Endodermal cell (in vitro differentiated cells): ENCODE measurements around the gene SLIT3. TPM values are rescaled to one million over a fixed set of nuclear protein-coding genes. Genes with fewer than 3 reads are reported as not detected.

Experiments
- DNase-seq: peaks from one replicate; pipeline ENCODE4 v3.0.0-alpha.2; 2017
- H3K27ac ChIP-seq: 2 replicates; pipeline ENCODE4 v1.5.1; 2013; ENCODE audit warnings: mild to moderate bottlenecking, low read depth, low read length, moderate library complexity
- H3K27me3 ChIP-seq: 2 replicates; pipeline ENCODE4 v1.6.1; 2013; ENCODE audit warnings: mild to moderate bottlenecking, low read length, moderate library complexity; ENCODE audit not compliant: insufficient read depth, control insufficient read depth, poor library complexity, severe bottlenecking
- H3K36me3 ChIP-seq: 2 replicates; pipeline ENCODE4 v1.7.0; 2013; ENCODE audit warnings: mild to moderate bottlenecking, low read length, moderate library complexity; ENCODE audit not compliant: control insufficient read depth, insufficient read depth
- H3K4me1 ChIP-seq: one replicate; pipeline ENCODE4 v1.7.0; 2013; ENCODE audit warnings: low read length; ENCODE audit not compliant: control insufficient read depth, insufficient read depth
- H3K4me3 ChIP-seq: 2 replicates; pipeline ENCODE4 v1.5.1; 2013; ENCODE audit warnings: mild to moderate bottlenecking, low read length, moderate library complexity
- H3K9ac ChIP-seq: 2 replicates; pipeline ENCODE4 v1.6.1; 2013; ENCODE audit warnings: mild to moderate bottlenecking, low read length, moderate library complexity; ENCODE audit not compliant: poor library complexity, severe bottlenecking; ENCODE audit errors: extremely low read depth
- H3K9me3 ChIP-seq: 2 replicates; pipeline ENCODE4 v1.6.1; 2013; ENCODE audit warnings: mild to moderate bottlenecking, low read length, moderate library complexity; ENCODE audit not compliant: control insufficient read depth
- H3K27ac Mint-ChIP-seq: 2 replicates; pipeline ENCODE4 v1.8.0; 2020; ENCODE audit warnings: mixed read lengths
- H3K27me3 Mint-ChIP-seq: 2 replicates; pipeline ENCODE4 v1.8.0; 2021; ENCODE audit warnings: mild to moderate bottlenecking, mixed read lengths; ENCODE audit not compliant: insufficient read depth
- H3K36me3 Mint-ChIP-seq: 2 replicates; pipeline ENCODE4 v1.8.0; 2020; ENCODE audit warnings: low read depth, mixed read lengths
- H3K4me1 Mint-ChIP-seq: 2 replicates; pipeline ENCODE4 v1.8.0; 2020; ENCODE audit warnings: mixed read lengths
- H3K4me3 Mint-ChIP-seq: 2 replicates; pipeline ENCODE4 v1.8.0; 2020; ENCODE audit warnings: mild to moderate bottlenecking, moderate library complexity, mixed read lengths
- H3K9me3 Mint-ChIP-seq: 2 replicates; pipeline ENCODE4 v1.8.0; 2020; ENCODE audit warnings: mild to moderate bottlenecking, mixed read lengths
- WGBS, 2 experiments: methylation state at CpG; one replicate each; pipeline versions ENCODE4 v1.1.5 to v1.1.7; 2013; ENCODE audit warnings: missing lambda C conversion rate in 2 of 2, mixed read lengths in 1 of 2; ENCODE audit not compliant: insufficient coverage in 1 of 2, insufficient read length in 1 of 2; 5-methylcytosine and 5-hydroxymethylcytosine counted together
- microRNA-seq: library from miRNA; unstranded; fragments of <30 nt; microRNA quantifications from one replicate; pipeline ENCODE4 v1.2.0, GENCODE V29; 2020; ENCODE audit warnings: borderline microRNAs expressed
- total RNA-seq, 2 donors: library from RNA; stranded (reverse); fragmentation: NEBNext Ultra II Directional in 1 of 2; extraction: Animal tissue kit (Norgen Biotek cat#: 25700) in 1 of 2; gene quantifications; 2 replicates in 1 of 2; 3 replicates in 1 of 2; pipeline ENCODE4 v1.2.1, GENCODE V29; 2021
- TF ChIP-seq, protein P1 (sequence below): fragments of 200-600 bp; sonication (generic); conservative IDR thresholded peaks from 2 replicates; pipeline ENCODE4 v1.5.0; 2021; ENCODE audit warnings: antibody characterized with exemption, mild to moderate bottlenecking

Gene SLIT3
- total RNA-seq, 2 donors from 2014 or later, result 2.5 to 3.4 TPM

DNA sequence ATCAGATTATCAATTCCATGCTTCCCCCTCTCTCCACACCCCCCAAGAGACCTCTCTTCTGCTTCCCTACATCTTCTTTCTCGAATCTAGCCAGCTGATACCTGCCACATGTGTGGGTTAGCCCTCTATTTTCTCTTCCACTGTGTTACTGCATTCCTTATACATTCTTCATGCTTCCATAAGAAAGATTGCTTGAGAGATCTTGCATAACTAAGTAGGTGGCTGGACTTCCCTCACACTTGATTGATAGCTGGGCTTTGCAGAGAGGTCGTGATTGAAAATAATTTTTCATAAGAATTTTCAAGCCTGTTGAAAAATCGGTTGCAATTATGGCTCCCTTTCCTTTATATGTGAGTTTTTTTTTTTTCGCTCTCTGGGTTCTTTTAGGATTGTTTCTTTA is 688.8 kb downstream of the SLIT3 start:
- Histone ChIP-seq H3K27ac (no peak overlapping the region), H3K9ac (no peak overlapping the region), H3K4me3 (no peak overlapping the region), H3K36me3 (no peaks in the 10 kb centered on the region), H3K4me1 (no peaks in the 10 kb centered on the region), H3K9me3 (no peaks in the 10 kb centered on the region), H3K27me3 (no peaks in the 10 kb centered on the region)
- H3K36me3 Mint-ChIP-seq, result no peaks in the 10 kb centered on the region
- H3K27ac Mint-ChIP-seq, result no peak overlapping the region
- no peaks in the 10 kb centered on the region for H3K9me3 Mint-ChIP-seq
- peaks cover 7% of the 10 kb centered on the region for H3K27me3 Mint-ChIP-seq
- DNase-seq, result no peak
- H3K4me3 Mint-ChIP-seq, result no peak overlapping the region
- H3K4me1 Mint-ChIP-seq, result peaks cover 2% of the 10 kb centered on the region
- TF ChIP-seq, protein P1, sequence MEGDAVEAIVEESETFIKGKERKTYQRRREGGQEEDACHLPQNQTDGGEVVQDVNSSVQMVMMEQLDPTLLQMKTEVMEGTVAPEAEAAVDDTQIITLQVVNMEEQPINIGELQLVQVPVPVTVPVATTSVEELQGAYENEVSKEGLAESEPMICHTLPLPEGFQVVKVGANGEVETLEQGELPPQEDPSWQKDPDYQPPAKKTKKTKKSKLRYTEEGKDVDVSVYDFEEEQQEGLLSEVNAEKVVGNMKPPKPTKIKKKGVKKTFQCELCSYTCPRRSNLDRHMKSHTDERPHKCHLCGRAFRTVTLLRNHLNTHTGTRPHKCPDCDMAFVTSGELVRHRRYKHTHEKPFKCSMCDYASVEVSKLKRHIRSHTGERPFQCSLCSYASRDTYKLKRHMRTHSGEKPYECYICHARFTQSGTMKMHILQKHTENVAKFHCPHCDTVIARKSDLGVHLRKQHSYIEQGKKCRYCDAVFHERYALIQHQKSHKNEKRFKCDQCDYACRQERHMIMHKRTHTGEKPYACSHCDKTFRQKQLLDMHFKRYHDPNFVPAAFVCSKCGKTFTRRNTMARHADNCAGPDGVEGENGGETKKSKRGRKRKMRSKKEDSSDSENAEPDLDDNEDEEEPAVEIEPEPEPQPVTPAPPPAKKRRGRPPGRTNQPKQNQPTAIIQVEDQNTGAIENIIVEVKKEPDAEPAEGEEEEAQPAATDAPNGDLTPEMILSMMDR, result no peak
- WGBS, 2 experiments, result 93 to 100% methylated on average over 1 to 4 of the region's 4 CpGs

Small RNAs within 50 kb of the gene (microRNA-seq; reads per million reads assigned to microRNA genes)
- not detected for gene MIR218-2
- not detected for gene MIR585
